SK-N-MC (cell line): ENCODE results near the gene MT2A.

Experiments used
- EZH2 ChIP-seq: fragments of 200-600 bp; sonication (generic); IDR thresholded peaks from one replicate; pipeline ENCODE4 v1.6.1; 2017; ENCODE audit warnings: antibody characterized with exemption
- FOXP2 ChIP-seq: optimal IDR thresholded peaks from 2 replicates; pipeline ENCODE3; 2011; ENCODE audit warnings: mild to moderate bottlenecking, moderate library complexity; ENCODE audit not compliant: insufficient read depth; ENCODE audit errors: extremely low read length, control extremely low read depth
- POLR2AphosphoS5 ChIP-seq: IDR thresholded peaks from 2 replicates; pipeline ENCODE4 v1.6.1; 2012; ENCODE audit warnings: mild to moderate bottlenecking, low read depth, low read length, borderline replicate concordance

DNA sequence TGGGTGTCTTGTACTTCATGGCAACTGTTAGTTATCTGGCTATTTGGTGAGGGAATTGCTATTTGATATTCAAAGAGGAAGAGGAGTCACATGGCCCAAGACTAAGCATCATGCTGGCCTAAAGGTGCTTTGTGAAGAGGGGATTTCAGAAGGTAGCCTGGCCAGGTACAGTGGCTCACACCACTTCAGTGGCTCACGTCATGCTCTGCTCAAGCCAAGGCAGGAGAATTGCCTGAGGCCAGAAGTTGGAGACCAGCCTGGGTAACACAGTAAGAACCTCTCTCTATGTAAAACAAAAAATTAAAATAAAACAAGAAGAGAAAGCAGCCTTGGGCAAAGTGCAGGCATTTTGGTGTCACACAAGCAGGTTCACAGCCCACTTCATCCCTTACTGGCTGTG, 36.9 kb downstream of the MT2A start:
- TF ChIP-seq EZH2 (no peak), FOXP2 (no peak), POLR2AphosphoS5 (no peak)
